Smooth muscle cell (in vitro differentiated cells): ENCODE results near the gene NPAS2. TPM values are rescaled to one million over a fixed set of nuclear protein-coding genes. Genes with fewer than 3 reads are reported as not detected.

ENCODE experiments used
- DNase-seq: peaks from one replicate; lab custom pipeline; 2025; ENCODE audit not compliant: unreplicated experiment; lab: John Stamatoyannopoulos, UW
- H2AFZ ChIP-seq: fragments of 200-600 bp; sonication (generic); 2 replicates; pipeline ENCODE4 v1.6.0; 2016; ENCODE audit warnings: antibody characterized with exemption, low read depth, mild to moderate bottlenecking
- H3F3A ChIP-seq: fragments of 200-600 bp; sonication (generic); 2 replicates; pipeline ENCODE4 v1.6.0; 2017; ENCODE audit warnings: antibody characterized with exemption, low read depth
- H3K27ac ChIP-seq: fragments of 200-600 bp; sonication (generic); 2 replicates; pipeline ENCODE4 v1.5.1; 2016; ENCODE audit warnings: low read depth, mild to moderate bottlenecking
- H3K27me3 ChIP-seq: fragments of 200-600 bp; sonication (generic); 2 replicates; pipeline ENCODE4 v1.6.1; 2016; ENCODE audit warnings: low read depth, mild to moderate bottlenecking
- H3K36me3 ChIP-seq: fragments of 200-600 bp; sonication (generic); 2 replicates; pipeline ENCODE4 v1.5.1; 2016; ENCODE audit warnings: low read depth
- H3K4me1 ChIP-seq: fragments of 200-600 bp; sonication (generic); 2 replicates; pipeline ENCODE4 v1.5.1; 2016; ENCODE audit warnings: low read depth
- H3K4me2 ChIP-seq: fragments of 200-600 bp; sonication (generic); 2 replicates; pipeline ENCODE4 v1.6.0; 2016; ENCODE audit warnings: mild to moderate bottlenecking
- H3K4me3 ChIP-seq: fragments of 200-600 bp; sonication (generic); 2 replicates; pipeline ENCODE4 v1.5.1; 2016; ENCODE audit warnings: mild to moderate bottlenecking
- H3K79me2 ChIP-seq: fragments of 200-600 bp; sonication (generic); 2 replicates; pipeline ENCODE4 v1.6.0; 2016; ENCODE audit warnings: low read depth, mild to moderate bottlenecking
- H3K9ac ChIP-seq: fragments of 200-600 bp; sonication (generic); 2 replicates; pipeline ENCODE4 v1.6.0; 2016; ENCODE audit warnings: low read depth
- H3K9me3 ChIP-seq: fragments of 200-600 bp; sonication (generic); replicated peaks from 2 replicates; pipeline ENCODE4 v1.5.1; 2016; ENCODE audit warnings: low read depth
- H4K20me1 ChIP-seq: fragments of 200-600 bp; sonication (generic); 2 replicates; pipeline ENCODE4 v1.6.0; 2016; ENCODE audit warnings: low read depth
- WGBS: methylation state at CpG from one replicate; pipeline ENCODE4 v1.1.7; 2016; ENCODE audit warnings: low lambda C conversion rate; 5-methylcytosine and 5-hydroxymethylcytosine counted together
- polyA plus RNA-seq: library from polyadenylated mRNA; unstranded; fragments of >200 nt; fragmentation: Nextera tagmentation; extraction: Ambion mirVana; gene quantifications from 2 replicates; pipeline ENCODE4 v1.2.1, GENCODE V29; 2016
- total RNA-seq: library from RNA; depleted of rRNA; stranded (reverse); fragments of >200 nt; gene quantifications from 2 replicates; pipeline ENCODE4 v1.2.3, GENCODE V29; 2014
- TF ChIP-seq, protein P1 (sequence below): fragments of 200-600 bp; sonication (generic); IDR thresholded peaks from 2 replicates; pipeline ENCODE4 v1.5.1; 2017; ENCODE audit warnings: borderline replicate concordance, mild to moderate bottlenecking, antibody characterized with exemption; ENCODE audit not compliant: insufficient read depth, poor library complexity, severe bottlenecking

NPAS2 gene
- total and polyA plus RNA-seq, 2 experiments from 2014 or later = 20.2 to 20.7 TPM

DNA sequence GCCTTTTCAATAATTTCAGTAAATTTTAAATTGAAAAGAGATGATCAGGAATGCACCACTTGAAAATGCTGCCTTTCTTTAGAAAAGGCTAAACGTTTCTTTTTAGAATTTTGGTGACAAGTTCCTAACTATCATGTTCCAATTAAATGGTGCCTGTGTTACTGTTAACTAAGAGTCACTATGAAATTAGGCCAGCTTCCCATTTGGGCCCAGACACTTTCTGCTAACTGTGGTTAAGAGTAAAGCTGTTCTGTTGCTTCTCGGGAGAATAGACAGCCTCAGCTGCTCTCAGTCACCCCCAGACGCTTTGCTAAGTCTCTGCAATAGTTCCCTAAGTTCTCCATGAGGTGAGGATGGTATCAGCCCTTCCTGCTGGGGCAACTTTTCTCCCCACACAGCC is 90.2 kb downstream of the NPAS2 start:
- H3K79me2 ChIP-seq = no peaks in the 10 kb centered on the region
- no peaks in the 10 kb centered on the region for H3F3A ChIP-seq
- H4K20me1 ChIP-seq = no peaks in the 10 kb centered on the region
- TF ChIP-seq, protein P1, sequence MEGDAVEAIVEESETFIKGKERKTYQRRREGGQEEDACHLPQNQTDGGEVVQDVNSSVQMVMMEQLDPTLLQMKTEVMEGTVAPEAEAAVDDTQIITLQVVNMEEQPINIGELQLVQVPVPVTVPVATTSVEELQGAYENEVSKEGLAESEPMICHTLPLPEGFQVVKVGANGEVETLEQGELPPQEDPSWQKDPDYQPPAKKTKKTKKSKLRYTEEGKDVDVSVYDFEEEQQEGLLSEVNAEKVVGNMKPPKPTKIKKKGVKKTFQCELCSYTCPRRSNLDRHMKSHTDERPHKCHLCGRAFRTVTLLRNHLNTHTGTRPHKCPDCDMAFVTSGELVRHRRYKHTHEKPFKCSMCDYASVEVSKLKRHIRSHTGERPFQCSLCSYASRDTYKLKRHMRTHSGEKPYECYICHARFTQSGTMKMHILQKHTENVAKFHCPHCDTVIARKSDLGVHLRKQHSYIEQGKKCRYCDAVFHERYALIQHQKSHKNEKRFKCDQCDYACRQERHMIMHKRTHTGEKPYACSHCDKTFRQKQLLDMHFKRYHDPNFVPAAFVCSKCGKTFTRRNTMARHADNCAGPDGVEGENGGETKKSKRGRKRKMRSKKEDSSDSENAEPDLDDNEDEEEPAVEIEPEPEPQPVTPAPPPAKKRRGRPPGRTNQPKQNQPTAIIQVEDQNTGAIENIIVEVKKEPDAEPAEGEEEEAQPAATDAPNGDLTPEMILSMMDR = no peak
- peak overlapping the region; percentile 48 for H3K27ac ChIP-seq
- H3K4me3 ChIP-seq = no peak overlapping the region
- DNase-seq = no peak
- H3K36me3 ChIP-seq = peaks cover 2% of the 10 kb centered on the region
- no peak overlapping the region for H3K4me2 ChIP-seq
- H2AFZ ChIP-seq = no peak overlapping the region
- no peaks in the 10 kb centered on the region for H3K9me3 ChIP-seq
- no peaks in the 10 kb centered on the region for H3K27me3 ChIP-seq
- 67% methylated on average over 3 of the region's 3 CpGs for WGBS
- H3K4me1 ChIP-seq = peaks cover 8% of the 10 kb centered on the region
- no peak overlapping the region for H3K9ac ChIP-seq

DNA sequence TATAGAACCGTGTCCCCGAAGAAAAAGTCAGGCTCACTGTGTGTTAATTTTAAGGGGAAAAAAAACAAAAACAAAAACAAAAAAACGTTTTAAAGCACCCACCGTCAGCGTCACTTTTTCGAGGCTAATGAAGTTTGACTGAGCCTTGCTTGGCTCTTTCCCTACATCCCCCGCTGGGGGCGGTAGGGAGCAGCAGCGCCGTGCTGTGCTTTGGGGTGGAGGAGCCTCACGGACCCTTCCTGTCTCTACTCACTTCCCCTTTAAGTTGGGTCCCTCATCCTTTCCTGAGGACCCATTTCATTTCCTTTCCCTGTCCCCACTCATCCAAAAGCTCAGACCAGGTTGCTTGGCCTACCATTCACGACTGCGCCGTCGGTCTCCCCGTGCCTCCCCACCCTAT is 99.4 kb downstream of the NPAS2 start:
- no peak overlapping the region for H3K4me2 ChIP-seq
- no peak for DNase-seq
- no peak overlapping the region for H2AFZ ChIP-seq
- peaks cover 9% of the 10 kb centered on the region for H3K36me3 ChIP-seq
- no peaks in the 10 kb centered on the region for H3K27me3 ChIP-seq
- no peak overlapping the region for H3K4me3 ChIP-seq
- H4K20me1 ChIP-seq = no peaks in the 10 kb centered on the region
- H3K27ac ChIP-seq = no peak overlapping the region
- peaks cover 5% of the 10 kb centered on the region for H3K4me1 ChIP-seq
- 46% methylated on average over 16 of the region's 16 CpGs for WGBS
- H3K9ac ChIP-seq = no peak overlapping the region
- H3K9me3 ChIP-seq = no peaks in the 10 kb centered on the region
- TF ChIP-seq, protein P1 = peak; percentile 38
- no peaks in the 10 kb centered on the region for H3K79me2 ChIP-seq
- peaks cover 8% of the 10 kb centered on the region for H3F3A ChIP-seq

DNA sequence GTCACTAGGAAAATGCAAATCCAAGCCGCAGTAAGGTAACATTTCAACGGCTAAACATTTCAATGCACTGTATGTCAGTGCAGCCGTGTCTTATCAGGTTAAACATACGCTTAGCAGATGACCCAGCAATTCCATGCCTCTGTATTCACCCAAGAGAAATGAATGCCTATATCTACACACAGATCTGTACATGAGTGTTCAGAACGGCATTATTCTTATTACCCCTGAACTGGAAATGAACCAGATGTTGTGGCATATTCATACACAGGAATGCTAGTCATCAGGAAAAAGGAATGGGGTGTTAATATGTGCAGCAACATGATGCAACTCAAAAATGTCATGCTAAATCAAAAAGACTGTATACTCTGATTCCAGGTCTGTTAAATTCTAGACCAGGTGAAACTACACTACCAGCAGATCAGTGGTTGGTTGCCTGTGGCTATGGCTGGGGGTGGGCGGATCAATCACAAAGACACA is 101.8 kb downstream of the NPAS2 start:
- H3K4me3 ChIP-seq = no peak overlapping the region
- H3K4me2 ChIP-seq = no peak overlapping the region
- peaks cover 21% of the 10 kb centered on the region for H3F3A ChIP-seq
- no peak overlapping the region for H3K9ac ChIP-seq
- no peak overlapping the region for H2AFZ ChIP-seq
- TF ChIP-seq, protein P1 = no peak
- H3K4me1 ChIP-seq = peaks cover 10% of the 10 kb centered on the region
- 39% methylated on average over 6 of the region's 6 CpGs for WGBS
- H3K9me3 ChIP-seq = no peaks in the 10 kb centered on the region
- no peaks in the 10 kb centered on the region for H3K27me3 ChIP-seq
- no peak for DNase-seq
- H3K27ac ChIP-seq = peak overlapping the region; percentile 96
- no peaks in the 10 kb centered on the region for H3K36me3 ChIP-seq
- no peaks in the 10 kb centered on the region for H4K20me1 ChIP-seq
- H3K79me2 ChIP-seq = no peaks in the 10 kb centered on the region

DNA sequence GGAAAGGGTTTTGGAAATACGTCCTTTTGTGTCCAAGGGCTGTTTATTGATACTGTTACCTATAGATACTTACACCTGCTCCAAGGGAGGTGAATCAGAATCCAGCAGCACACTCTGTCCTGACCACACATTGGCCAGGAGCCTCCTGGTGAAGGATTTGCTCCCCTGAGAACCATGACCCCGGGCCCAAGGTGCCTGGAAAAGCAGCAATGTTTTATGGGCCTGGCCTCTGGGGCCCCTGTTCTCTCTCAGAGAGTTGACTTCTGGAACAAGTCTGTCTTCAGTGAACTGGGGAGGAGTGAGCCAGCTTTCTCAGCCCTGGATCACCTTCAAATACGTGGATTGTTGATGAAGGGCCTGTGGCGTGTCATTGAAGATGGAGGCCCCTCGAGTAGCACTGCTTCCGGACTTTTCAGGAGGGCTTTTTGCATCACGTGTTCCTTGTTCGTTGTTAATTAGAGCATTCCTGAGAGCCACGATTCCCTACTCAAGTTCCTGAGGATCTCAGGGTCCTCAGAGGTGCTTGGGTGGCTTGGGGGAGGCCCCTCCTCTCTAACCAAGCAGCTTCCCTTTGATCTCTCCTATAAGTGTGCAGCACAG is 103.6 kb downstream of the NPAS2 start:
- peak overlapping the region; percentile 96 for H3K27ac ChIP-seq
- 68% methylated on average over 9 of the region's 9 CpGs for WGBS
- H3K27me3 ChIP-seq = no peaks in the 10 kb centered on the region
- TF ChIP-seq, protein P1 = no peak
- H4K20me1 ChIP-seq = no peaks in the 10 kb centered on the region
- no peak for DNase-seq
- H3K36me3 ChIP-seq = peaks cover 5% of the 10 kb centered on the region
- H2AFZ ChIP-seq = no peak overlapping the region
- H3K4me1 ChIP-seq = peaks cover 10% of the 10 kb centered on the region
- H3F3A ChIP-seq = peaks cover 21% of the 10 kb centered on the region
- peak overlapping the region; percentile 93 for H3K9ac ChIP-seq
- H3K79me2 ChIP-seq = no peaks in the 10 kb centered on the region
- no peaks in the 10 kb centered on the region for H3K9me3 ChIP-seq
- H3K4me3 ChIP-seq = no peak overlapping the region
- peak overlapping the region; percentile 78 for H3K4me2 ChIP-seq
